GM19035 (cell line): ENCODE measurements around the gene CYP8B1.
A peak's percentile ranks its signal among the peaks of the same experiment; 100 is the strongest.
"Not testable (repeated sequence)": the region's sequence is repeated elsewhere in the genome, so short reads cannot be mapped to it uniquely, and the experiment has no call there.

Experiments used
- ATAC-seq: cut with Tn5 transposase; IDR thresholded peaks from one replicate; pipeline ENCODE4 v1.9.1; 2021; ENCODE audit not compliant: unreplicated experiment

CYP8B1 gene

GRCh38 chr3:42886294-42886822, 10.7 kb upstream of the CYP8B1 start:
- ATAC-seq: no peak

GRCh38 chr3:42884324-42884723, 8.6 kb upstream of the CYP8B1 start:
- ATAC-seq: no peak

DNA sequence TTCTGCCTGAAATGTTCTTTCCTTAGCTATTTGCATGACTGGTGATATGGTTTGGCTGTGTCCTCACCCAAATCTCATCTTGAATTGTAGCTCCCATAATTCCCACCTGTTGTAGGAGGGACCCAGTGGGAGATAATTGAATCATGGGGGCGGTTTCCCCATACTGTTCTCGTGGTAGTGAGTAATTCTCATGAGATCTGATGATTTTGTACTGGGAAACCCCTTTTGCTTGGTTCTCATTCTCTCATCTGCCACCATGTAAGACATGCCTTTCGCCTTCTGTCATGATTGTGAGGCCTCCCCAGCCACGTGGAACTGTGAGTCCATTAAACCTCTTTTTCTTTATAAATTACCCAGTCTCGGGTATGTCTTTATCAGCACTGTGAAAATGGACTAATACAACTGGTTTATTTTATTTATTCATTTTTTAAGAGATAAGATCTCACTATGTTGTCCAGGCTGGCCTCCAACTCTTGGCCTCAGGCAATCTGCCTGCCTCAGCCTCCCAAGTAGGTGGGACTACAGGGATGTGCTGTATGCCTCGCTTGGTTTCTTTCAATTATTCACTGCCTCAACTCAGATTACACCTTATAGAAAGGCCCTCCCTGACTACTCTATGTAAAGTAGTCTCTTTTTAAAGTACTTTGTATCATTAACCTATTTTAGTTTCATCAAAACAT, 7.7 kb upstream of the CYP8B1 start:
- ATAC-seq: not testable (repeated sequence)

GRCh38 chr3:42880601-42881451, 5.1 kb upstream of the CYP8B1 start:
- ATAC-seq: peak; percentile 99

DNA sequence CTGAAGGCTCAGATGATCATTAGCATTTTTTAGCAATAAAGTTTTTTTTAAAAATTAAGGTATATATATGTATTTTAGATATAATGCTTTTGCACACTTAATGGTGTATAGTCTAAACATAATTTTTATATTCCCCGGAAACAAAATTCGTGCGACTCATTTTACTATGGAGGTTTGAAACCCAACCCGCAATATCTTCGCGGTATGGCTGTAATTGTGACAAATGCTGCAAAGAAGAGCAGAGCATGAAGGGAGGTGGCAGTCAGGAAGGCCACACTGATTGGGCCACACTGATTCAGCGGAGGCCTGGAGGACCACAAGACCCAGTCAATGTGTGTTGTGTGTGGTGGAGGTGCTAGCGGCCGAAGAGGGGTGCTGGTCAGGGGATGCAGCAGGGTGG, 4.5 kb upstream of the CYP8B1 start:
- ATAC-seq: no peak

- ATAC-seq: no peak
These were observed 2.2 kb upstream of the CYP8B1 start for GRCh38 chr3:42877881-42878280.

- ATAC-seq: no peak
These were observed 1.5 kb upstream of the CYP8B1 start for GRCh38 chr3:42876940-42877720.

- ATAC-seq: no peak
These were observed 722 bp upstream of the CYP8B1 start for GRCh38 chr3:42876401-42876800.

DNA sequence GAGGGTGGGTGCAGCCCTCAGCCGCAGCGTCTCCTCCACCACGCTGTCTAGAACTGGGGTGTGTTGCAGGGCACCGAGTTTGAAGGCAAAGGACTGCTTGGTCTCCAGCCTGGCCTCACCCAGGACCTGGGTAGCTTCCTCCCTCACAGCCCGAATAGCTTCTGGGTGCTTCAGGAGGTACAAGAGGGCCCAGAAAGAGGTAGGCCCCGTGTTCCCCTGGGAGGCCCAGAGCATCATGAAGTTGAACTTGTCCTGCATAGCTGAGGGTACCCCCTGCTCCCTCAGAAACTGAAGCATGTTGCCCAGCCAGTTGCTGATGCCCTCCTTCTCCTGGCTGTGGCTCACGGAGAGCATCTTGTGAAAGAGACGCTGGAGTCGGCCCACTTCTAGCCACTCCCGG, 930 bp downstream of the CYP8B1 start:
- ATAC-seq: no peak

GRCh38 chr3:42873221-42873982, 2.3 kb downstream of the CYP8B1 start:
- ATAC-seq: no peak

DNA sequence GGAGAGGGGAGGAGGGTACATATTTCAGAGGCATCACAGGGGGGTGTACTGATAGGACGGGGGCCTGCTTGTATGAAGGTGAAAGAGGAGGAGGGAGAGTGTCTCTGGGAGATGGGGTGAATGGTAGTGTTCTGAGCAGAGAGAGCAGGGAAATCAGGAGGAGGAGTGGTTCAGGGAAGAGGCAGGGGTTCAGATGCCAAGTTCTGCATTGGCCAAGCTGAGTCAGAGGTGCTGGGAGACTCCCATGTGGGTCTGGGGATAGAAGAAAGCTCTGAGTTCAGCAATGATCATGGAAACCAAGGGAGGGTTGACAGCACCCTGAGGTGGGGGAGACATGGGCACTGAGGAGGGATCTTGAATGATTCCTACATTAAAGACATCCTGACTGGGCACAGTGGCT, 3.0 kb downstream of the CYP8B1 start:
- no peak for ATAC-seq

GRCh38 chr3:42871592-42872196, 4.0 kb downstream of the CYP8B1 start:
- ATAC-seq: no peak

GRCh38 chr3:42868841-42869240, 6.8 kb downstream of the CYP8B1 start:
- ATAC-seq: no peak

GRCh38 chr3:42867138-42867537, 8.5 kb downstream of the CYP8B1 start:
- no peak for ATAC-seq

- ATAC-seq: no peak
These were observed 10.4 kb downstream of the CYP8B1 start for GRCh38 chr3:42865256-42865655.

DNA sequence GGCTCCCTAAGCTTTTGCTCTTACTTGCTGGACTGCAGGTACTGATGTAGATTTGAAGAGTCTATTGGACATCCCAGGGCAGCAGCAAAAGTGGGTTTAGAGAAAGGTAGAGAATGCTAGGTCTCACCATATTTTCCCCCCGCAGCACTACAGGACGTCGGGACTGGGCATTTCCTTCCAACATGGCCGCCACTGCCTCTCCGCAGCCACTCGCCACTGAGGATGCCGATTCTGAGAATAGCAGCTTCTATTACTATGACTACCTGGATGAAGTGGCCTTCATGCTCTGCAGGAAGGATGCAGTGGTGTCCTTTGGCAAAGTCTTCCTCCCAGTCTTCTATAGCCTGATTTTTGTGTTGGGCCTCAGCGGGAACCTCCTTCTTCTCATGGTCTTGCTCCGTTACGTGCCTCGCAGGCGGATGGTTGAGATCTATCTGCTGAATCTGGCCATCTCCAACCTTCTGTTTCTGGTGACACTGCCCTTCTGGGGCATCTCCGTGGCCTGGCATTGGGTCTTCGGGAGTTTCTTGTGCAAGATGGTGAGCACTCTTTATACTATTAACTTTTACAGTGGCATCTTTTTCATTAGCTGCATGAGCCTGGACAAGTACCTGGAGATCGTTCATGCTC, 11.2 kb downstream of the CYP8B1 start:
- ATAC-seq: no peak

- ATAC-seq: no peak
These were observed 19.1 kb downstream of the CYP8B1 start for GRCh38 chr3:42856544-42856943.

GRCh38 chr3:42855547-42856380, 19.9 kb downstream of the CYP8B1 start:
- no peak for ATAC-seq

DNA sequence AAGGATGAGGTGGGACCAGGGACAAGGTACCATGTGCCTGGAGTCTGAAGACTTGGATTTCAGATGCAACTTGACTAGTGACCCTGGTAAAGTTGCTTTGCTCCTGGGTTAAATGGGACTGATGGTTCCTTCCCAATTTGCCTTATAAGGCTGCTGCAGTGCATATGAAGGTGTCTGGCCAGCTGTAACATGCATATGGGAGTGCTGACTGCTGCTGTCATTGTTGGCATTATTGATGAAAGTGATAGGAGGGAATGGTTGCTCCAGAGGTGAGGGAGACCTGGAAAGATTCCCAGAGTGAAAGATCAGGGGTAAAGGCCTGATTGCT, 20.5 kb downstream of the CYP8B1 start:
- ATAC-seq: no peak
